Measurements from ENCODE around the gene DGKD.

The DGKD gene

GRCh38 chr2:233413046-233413445, 58.8 kb downstream of the DGKD start:
- DNase-seq (ENCODE audit: low read depth), result no peak

GRCh38 chr2:233413559-233414272, 59.4 kb downstream of the DGKD start:
- peak; percentile 39 for DNase-seq (ENCODE audit: low read depth)

GRCh38 chr2:233414273-233414654, 60.0 kb downstream of the DGKD start:
- DNase-seq (ENCODE audit: low read depth), result no peak

- peak; percentile 44 for DNase-seq (ENCODE audit: low read depth)
Measured at GRCh38 chr2:233414777-233415570, 60.7 kb downstream of the DGKD start.

GRCh38 chr2:233416199-233416598, 61.9 kb downstream of the DGKD start:
- DNase-seq (ENCODE audit: low read depth), result no peak

- no peak for DNase-seq (ENCODE audit: low read depth)
Measured at GRCh38 chr2:233416706-233417105, 62.4 kb downstream of the DGKD start.

- DNase-seq (ENCODE audit: low read depth), result no peak
Measured at GRCh38 chr2:233417282-233417681, 63.0 kb downstream of the DGKD start.

GRCh38 chr2:233418052-233418760, 63.9 kb downstream of the DGKD start:
- DNase-seq (ENCODE audit: low read depth), result no peak

GRCh38 chr2:233418761-233419546, 64.7 kb downstream of the DGKD start:
- DNase-seq (ENCODE audit: low read depth), result peak; percentile 37

- DNase-seq (ENCODE audit: low read depth), result peak; percentile 32
Measured at GRCh38 chr2:233419602-233420391, 65.5 kb downstream of the DGKD start.

- no peak for DNase-seq (ENCODE audit: low read depth)
Measured at GRCh38 chr2:233421091-233421816, 67.0 kb downstream of the DGKD start.

GRCh38 chr2:233422050-233422639, 67.9 kb downstream of the DGKD start:
- peak; percentile 38 for DNase-seq (ENCODE audit: low read depth)

GRCh38 chr2:233422649-233423551, 68.6 kb downstream of the DGKD start:
- no peak for DNase-seq (ENCODE audit: low read depth)

GRCh38 chr2:233423552-233423860, 69.2 kb downstream of the DGKD start:
- no peak for DNase-seq (ENCODE audit: low read depth)

GRCh38 chr2:233424154-233424951, 70.1 kb downstream of the DGKD start:
- DNase-seq (ENCODE audit: low read depth), result no peak

GRCh38 chr2:233426619-233427342, 72.5 kb downstream of the DGKD start:
- peak; percentile 69 for DNase-seq (ENCODE audit: low read depth)

GRCh38 chr2:233428008-233428407, 73.7 kb downstream of the DGKD start:
- DNase-seq (ENCODE audit: low read depth), result no peak

- DNase-seq (ENCODE audit: low read depth), result no peak
Measured at GRCh38 chr2:233428438-233428837, 74.1 kb downstream of the DGKD start.
